K562 (cell line): Measurements from ENCODE around the gene ATP5PD. TPM values are rescaled to one million over a fixed set of nuclear protein-coding genes. Genes with fewer than 3 reads are reported as not detected.

Experiments used
- CHCHD3 ChIP-seq: fragments of 250-450 bp; sonication (Bioruptor Pico); IDR thresholded peaks from 2 replicates; pipeline ENCODE4 v2.1.2; 2022; ENCODE audit warnings: mild to moderate bottlenecking
- DMBX1 ChIP-seq: fragments of 250-450 bp; sonication (Bioruptor Pico); IDR thresholded peaks from 2 replicates; pipeline ENCODE4 v1.8.0; 2022; ENCODE audit warnings: inconsistent platforms, mild to moderate bottlenecking, moderate library complexity, borderline replicate concordance
- FOS ChIP-seq: IDR thresholded peaks from 3 replicates; pipeline ENCODE4 v1.6.1; 2011; ENCODE audit not compliant: insufficient read length; ENCODE audit errors: extremely low read depth
- GATAD2A ChIP-seq: fragments of 450-650 bp; IDR thresholded peaks from 2 replicates; pipeline ENCODE4 v1.6.1; 2017
- LARP7 ChIP-seq: fragments of 450-650 bp; IDR thresholded peaks from 2 replicates; pipeline ENCODE4 v1.6.1; 2016
- MAFF ChIP-seq: IDR thresholded peaks from 2 replicates; pipeline ENCODE4 v1.6.1; 2012; ENCODE audit warnings: low read length, improper control_type of control experiment
- MCM3 ChIP-seq: fragments of 450-650 bp; IDR thresholded peaks from 2 replicates; pipeline ENCODE4 v1.6.1; 2016
- MED1 ChIP-seq: sonication (generic); formaldehyde crosslinking; IDR thresholded peaks from 2 replicates; pipeline ENCODE4 v1.8.1; 2023; ENCODE audit warnings: missing genetic modification reagents, borderline replicate concordance
- MYNN ChIP-seq, 2 experiments: sonication (generic); formaldehyde crosslinking in 1 of 2; IDR thresholded peaks; 2 replicates each; pipeline versions ENCODE4 v1.5.0 to v1.6.1; 2016 to 2020; ENCODE audit warnings: antibody characterized with exemption in 1 of 2, missing genetic modification reagents in 1 of 2
- RUNX1 ChIP-seq: sonication (generic); IDR thresholded peaks from 2 replicates; pipeline ENCODE4 v1.6.1; 2016; ENCODE audit warnings: antibody characterized with exemption, low read depth
- SNRNP70 ChIP-seq: fragments of 200-400 bp; formaldehyde crosslinking; optimal IDR thresholded peaks from 2 replicates; pipeline ENCODE3; 2017; ENCODE audit warnings: low read depth, low read length
- ZC3H4 ChIP-seq: sonication (generic); formaldehyde crosslinking; IDR thresholded peaks from 2 replicates; pipeline ENCODE4 v1.9.0; 2021; ENCODE audit warnings: missing genetic modification reagents, borderline replicate concordance
- ZC3H8 ChIP-seq: fragments of 450-650 bp; IDR thresholded peaks from 2 replicates; pipeline ENCODE4 v1.6.1; 2017
- ZKSCAN1 ChIP-seq: fragments of 150-350 bp; IDR thresholded peaks from 2 replicates; pipeline ENCODE4 v1.6.1; 2016; ENCODE audit warnings: low read depth, low read length
- ZNF140 ChIP-seq: fragments of 250-450 bp; sonication (Bioruptor Pico); IDR thresholded peaks from 2 replicates; pipeline ENCODE4 v1.8.0; 2021; ENCODE audit warnings: moderate library complexity, mild to moderate bottlenecking, inconsistent platforms
- ZNF316 ChIP-seq: fragments of 450-650 bp; IDR thresholded peaks from 2 replicates; pipeline ENCODE4 v1.6.1; 2016
- ZNF77 ChIP-seq: fragments of 250-450 bp; sonication (Bioruptor Pico); IDR thresholded peaks from 2 replicates; pipeline ENCODE4 v1.5.0; 2020
- ZNF79 ChIP-seq: fragments of 250-450 bp; sonication (Bioruptor Pico); IDR thresholded peaks from 2 replicates; pipeline ENCODE4 v1.4.0; 2020; ENCODE audit warnings: low read depth, mild to moderate bottlenecking, moderate library complexity
- polyA plus RNA-seq, 8 experiments: library from polyadenylated mRNA; depleted of rRNA in 4 of 8; stranded (reverse) in 5 of 8; unstranded in 3 of 8; fragments of >200 nt; fragmentation: Nextera tagmentation in 2 of 8; fragmentation: Illumina TruSeq in 1 of 8; extraction: Ambion mirVana in 2 of 8; extraction: Trizol in 1 of 8; gene quantifications; 2 replicates each; pipeline versions ENCODE4 v1.2.1 to v1.2.3, GENCODE V29; 2011 to 2014; ENCODE audit warnings: inconsistent platforms in 1 of 8, missing spikeins in 1 of 8
- total RNA-seq, 7 experiments: library from RNA; depleted of rRNA in 6 of 7; stranded (reverse); fragments of >200 nt in 6 of 7; fragmentation: Illumina TruSeq in 2 of 7; extraction: Trizol in 2 of 7; gene quantifications; 2 replicates each; pipeline versions ENCODE4 v1.2.1 to v1.2.3, GENCODE V29; 2011 to 2021; ENCODE audit warnings: low replicate concordance in 1 of 7
- TF ChIP-seq, protein P1 (sequence below): fragments of 250-450 bp; sonication (Bioruptor Pico); IDR thresholded peaks from 2 replicates; pipeline ENCODE4 v1.5.0; 2020; ENCODE audit warnings: mild to moderate bottlenecking
- TF ChIP-seq, protein P2 (sequence below), 2 experiments: fragments of 450-650 bp; IDR thresholded peaks; 2 replicates each; pipeline ENCODE4 v1.6.1; 2016

The ATP5PD gene
- total and polyA plus RNA-seq, 9 of the 15 experiments (the other 6 are each of a cell fraction or from before 2014, with no cell fraction given): 271 to 828 (median 432) TPM

DNA sequence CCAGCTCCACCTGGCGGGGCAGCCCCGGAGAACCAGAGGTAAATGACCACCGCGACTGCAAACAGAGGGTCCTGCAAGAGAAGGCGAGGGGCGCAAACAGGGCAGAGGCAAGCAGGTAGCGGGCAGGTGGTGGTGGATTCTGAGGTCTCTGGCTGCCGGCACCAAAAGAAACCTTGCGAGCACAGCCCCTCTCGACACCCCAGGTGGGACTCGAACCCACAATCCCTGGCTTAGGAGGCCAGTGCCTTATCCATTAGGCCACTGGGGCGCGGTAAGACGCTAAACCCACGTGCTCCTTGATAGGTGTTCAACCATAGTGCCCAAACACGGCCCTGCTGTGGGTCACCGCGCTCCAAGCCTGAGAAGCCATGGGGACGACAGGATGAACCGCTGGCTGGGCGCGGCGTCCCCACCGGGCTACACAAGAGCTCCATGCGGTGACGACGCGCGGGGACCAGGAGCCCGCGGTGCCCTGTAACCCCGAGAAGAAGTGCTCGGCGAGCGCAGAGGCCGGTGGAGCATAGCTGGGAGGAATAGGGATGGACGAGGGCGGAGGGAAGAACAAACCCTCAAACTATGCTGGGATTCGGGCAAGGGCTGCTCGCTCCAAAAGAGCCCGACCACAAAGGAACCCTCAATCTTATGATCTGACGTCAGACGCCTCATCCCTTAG lies 12.4 kb downstream of the ATP5PD start (continued):
- TF ChIP-seq ZKSCAN1 (peak; percentile 74; the same call in 1 of the 2 replicates), SNRNP70 (no peak), MAFF (no peak), MYNN (IDR thresholded peaks at IDR 0.05) (no peak), MYNN (CRISPR knock-in tag; IDR thresholded peaks at IDR 0.05) (no peak), LARP7 (0 out of 2 replicates have a peak, but pooled peaks have one; percentile 47), MED1 (CRISPR knock-in tag) (no peak), ZC3H4 (no peak), ZNF316 (no peak), FOS (no peak), ZNF140 (CRISPR knock-in tag) (no peak), ZNF77 (CRISPR knock-in tag) (no peak), GATAD2A (no peak), RUNX1 (no peak), MCM3 (no peak), DMBX1 (CRISPR knock-in tag) (no peak), CHCHD3 (CRISPR knock-in tag) (no peak), ZC3H8 (no peak), ZNF79 (CRISPR knock-in tag) (no peak)
- TF ChIP-seq, protein P1, sequence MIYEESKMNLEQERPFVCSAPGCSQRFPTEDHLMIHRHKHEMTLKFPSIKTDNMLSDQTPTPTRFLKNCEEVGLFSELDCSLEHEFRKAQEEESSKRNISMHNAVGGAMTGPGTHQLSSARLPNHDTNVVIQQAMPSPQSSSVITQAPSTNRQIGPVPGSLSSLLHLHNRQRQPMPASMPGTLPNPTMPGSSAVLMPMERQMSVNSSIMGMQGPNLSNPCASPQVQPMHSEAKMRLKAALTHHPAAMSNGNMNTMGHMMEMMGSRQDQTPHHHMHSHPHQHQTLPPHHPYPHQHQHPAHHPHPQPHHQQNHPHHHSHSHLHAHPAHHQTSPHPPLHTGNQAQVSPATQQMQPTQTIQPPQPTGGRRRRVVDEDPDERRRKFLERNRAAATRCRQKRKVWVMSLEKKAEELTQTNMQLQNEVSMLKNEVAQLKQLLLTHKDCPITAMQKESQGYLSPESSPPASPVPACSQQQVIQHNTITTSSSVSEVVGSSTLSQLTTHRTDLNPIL (CRISPR knock-in tag): no peak
- TF ChIP-seq, protein P2, sequence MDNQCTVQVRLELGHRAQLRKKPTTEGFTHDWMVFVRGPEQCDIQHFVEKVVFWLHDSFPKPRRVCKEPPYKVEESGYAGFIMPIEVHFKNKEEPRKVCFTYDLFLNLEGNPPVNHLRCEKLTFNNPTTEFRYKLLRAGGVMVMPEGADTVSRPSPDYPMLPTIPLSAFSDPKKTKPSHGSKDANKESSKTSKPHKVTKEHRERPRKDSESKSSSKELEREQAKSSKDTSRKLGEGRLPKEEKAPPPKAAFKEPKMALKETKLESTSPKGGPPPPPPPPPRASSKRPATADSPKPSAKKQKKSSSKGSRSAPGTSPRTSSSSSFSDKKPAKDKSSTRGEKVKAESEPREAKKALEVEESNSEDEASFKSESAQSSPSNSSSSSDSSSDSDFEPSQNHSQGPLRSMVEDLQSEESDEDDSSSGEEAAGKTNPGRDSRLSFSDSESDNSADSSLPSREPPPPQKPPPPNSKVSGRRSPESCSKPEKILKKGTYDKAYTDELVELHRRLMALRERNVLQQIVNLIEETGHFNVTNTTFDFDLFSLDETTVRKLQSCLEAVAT (IDR thresholded peaks at IDR 0.05): 0 out of 4 replicates have a peak, but pooled peaks of 1 of the 2 experiments have one; percentile 11
